HG03565 (cell line): ENCODE data around the gene AGFG1.
"Not testable (repeated sequence)": the region's sequence is repeated elsewhere in the genome, so short reads cannot be mapped to it uniquely, and the experiment has no call there.

Source experiments
- ATAC-seq: cut with Tn5 transposase; IDR thresholded peaks from one replicate; pipeline ENCODE4 v1.9.1; 2021; ENCODE audit warnings: mild to moderate bottlenecking, moderate library complexity; ENCODE audit not compliant: unreplicated experiment

AGFG1 gene

GRCh38 chr2:227493524-227493923 lies 21.6 kb downstream of the AGFG1 start:
- ATAC-seq, result no peak

GRCh38 chr2:227497158-227497557 lies 25.2 kb downstream of the AGFG1 start:
- ATAC-seq, result no peak

GRCh38 chr2:227499627-227500300 lies 27.8 kb downstream of the AGFG1 start:
- no peak for ATAC-seq

- no peak for ATAC-seq
These were observed 28.3 kb downstream of the AGFG1 start for GRCh38 chr2:227500301-227500630.

- ATAC-seq, result no peak
These were observed 31.8 kb downstream of the AGFG1 start for GRCh38 chr2:227503433-227504406.

GRCh38 chr2:227504700-227505099 lies 32.7 kb downstream of the AGFG1 start:
- ATAC-seq, result no peak

GRCh38 chr2:227506456-227506855 lies 34.5 kb downstream of the AGFG1 start:
- ATAC-seq, result no peak

GRCh38 chr2:227507963-227508362 lies 36.0 kb downstream of the AGFG1 start:
- ATAC-seq, result no peak

GRCh38 chr2:227509076-227509475 lies 37.1 kb downstream of the AGFG1 start:
- ATAC-seq, result no peak

- no peak for ATAC-seq
These were observed 38.1 kb downstream of the AGFG1 start for GRCh38 chr2:227509824-227510619.

- ATAC-seq, result no peak
These were observed 38.6 kb downstream of the AGFG1 start for GRCh38 chr2:227510620-227510958.

- ATAC-seq, result no peak
These were observed 39.4 kb downstream of the AGFG1 start for GRCh38 chr2:227511239-227511930.

- no peak for ATAC-seq
These were observed 40.0 kb downstream of the AGFG1 start for GRCh38 chr2:227511955-227512354.

GRCh38 chr2:227513113-227513512 lies 41.2 kb downstream of the AGFG1 start:
- no peak for ATAC-seq

- no peak for ATAC-seq
These were observed 43.8 kb downstream of the AGFG1 start for GRCh38 chr2:227515742-227516141.

- no peak for ATAC-seq
These were observed 45.8 kb downstream of the AGFG1 start for GRCh38 chr2:227517724-227518123.

- not testable (repeated sequence) for ATAC-seq
These were observed 46.4 kb downstream of the AGFG1 start for GRCh38 chr2:227518278-227518865.

- ATAC-seq, result not testable (repeated sequence)
These were observed 49.2 kb downstream of the AGFG1 start for GRCh38 chr2:227521178-227521577.

GRCh38 chr2:227524665-227525064 lies 52.7 kb downstream of the AGFG1 start:
- ATAC-seq, result no peak

- no peak for ATAC-seq
These were observed 55.4 kb downstream of the AGFG1 start for GRCh38 chr2:227527351-227527750.
